ENCODE measurements around the gene NANP. TPM values are rescaled to one million over a fixed set of nuclear protein-coding genes. Genes with fewer than 3 reads are reported as not detected.

NANP gene
- total and polyA plus RNA-seq, 9 of the 15 experiments (the other 6 are each of a cell fraction or from before 2014, with no cell fraction given), result 5.4 to 8.4 (median 6.9) TPM

DNA sequence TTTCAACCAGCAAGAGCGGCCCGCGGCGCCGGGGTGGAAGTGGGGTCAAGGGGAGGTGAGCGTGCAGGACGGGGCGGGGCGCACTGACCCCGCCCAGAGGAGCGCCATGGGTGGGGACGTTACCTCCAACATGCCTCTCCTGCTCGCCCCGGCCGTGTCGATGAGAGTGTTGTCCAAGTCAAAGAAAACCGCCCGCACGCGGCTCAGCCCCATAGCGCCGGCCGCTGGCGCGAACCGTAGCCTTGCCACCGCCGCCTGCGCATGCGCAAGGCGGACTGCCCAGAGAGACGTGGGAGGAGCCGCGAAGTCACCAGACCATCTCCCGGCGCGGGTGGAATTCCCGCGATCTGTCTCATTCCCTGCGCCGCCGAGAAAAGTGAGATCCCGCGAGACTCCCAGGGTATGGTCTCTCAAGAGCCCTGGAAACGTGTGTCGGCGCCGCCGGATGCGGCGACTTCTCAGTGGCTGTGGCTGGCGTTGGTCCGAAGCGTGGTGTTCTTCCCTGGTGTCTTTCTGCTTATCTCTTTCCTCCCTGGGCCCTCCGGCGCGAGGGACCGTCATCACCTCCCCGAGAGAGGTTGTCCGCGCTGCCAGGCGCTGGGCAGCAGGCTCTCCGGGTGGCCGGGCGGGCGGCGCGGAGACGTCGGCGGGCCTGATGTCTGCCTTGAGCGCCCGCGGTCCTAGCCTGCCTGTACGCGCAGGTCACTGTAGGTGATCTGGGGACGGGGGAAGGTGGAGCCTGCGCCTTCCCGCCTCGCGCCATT is at the start of gene NANP (continued):
- TF ChIP-seq, protein P1, sequence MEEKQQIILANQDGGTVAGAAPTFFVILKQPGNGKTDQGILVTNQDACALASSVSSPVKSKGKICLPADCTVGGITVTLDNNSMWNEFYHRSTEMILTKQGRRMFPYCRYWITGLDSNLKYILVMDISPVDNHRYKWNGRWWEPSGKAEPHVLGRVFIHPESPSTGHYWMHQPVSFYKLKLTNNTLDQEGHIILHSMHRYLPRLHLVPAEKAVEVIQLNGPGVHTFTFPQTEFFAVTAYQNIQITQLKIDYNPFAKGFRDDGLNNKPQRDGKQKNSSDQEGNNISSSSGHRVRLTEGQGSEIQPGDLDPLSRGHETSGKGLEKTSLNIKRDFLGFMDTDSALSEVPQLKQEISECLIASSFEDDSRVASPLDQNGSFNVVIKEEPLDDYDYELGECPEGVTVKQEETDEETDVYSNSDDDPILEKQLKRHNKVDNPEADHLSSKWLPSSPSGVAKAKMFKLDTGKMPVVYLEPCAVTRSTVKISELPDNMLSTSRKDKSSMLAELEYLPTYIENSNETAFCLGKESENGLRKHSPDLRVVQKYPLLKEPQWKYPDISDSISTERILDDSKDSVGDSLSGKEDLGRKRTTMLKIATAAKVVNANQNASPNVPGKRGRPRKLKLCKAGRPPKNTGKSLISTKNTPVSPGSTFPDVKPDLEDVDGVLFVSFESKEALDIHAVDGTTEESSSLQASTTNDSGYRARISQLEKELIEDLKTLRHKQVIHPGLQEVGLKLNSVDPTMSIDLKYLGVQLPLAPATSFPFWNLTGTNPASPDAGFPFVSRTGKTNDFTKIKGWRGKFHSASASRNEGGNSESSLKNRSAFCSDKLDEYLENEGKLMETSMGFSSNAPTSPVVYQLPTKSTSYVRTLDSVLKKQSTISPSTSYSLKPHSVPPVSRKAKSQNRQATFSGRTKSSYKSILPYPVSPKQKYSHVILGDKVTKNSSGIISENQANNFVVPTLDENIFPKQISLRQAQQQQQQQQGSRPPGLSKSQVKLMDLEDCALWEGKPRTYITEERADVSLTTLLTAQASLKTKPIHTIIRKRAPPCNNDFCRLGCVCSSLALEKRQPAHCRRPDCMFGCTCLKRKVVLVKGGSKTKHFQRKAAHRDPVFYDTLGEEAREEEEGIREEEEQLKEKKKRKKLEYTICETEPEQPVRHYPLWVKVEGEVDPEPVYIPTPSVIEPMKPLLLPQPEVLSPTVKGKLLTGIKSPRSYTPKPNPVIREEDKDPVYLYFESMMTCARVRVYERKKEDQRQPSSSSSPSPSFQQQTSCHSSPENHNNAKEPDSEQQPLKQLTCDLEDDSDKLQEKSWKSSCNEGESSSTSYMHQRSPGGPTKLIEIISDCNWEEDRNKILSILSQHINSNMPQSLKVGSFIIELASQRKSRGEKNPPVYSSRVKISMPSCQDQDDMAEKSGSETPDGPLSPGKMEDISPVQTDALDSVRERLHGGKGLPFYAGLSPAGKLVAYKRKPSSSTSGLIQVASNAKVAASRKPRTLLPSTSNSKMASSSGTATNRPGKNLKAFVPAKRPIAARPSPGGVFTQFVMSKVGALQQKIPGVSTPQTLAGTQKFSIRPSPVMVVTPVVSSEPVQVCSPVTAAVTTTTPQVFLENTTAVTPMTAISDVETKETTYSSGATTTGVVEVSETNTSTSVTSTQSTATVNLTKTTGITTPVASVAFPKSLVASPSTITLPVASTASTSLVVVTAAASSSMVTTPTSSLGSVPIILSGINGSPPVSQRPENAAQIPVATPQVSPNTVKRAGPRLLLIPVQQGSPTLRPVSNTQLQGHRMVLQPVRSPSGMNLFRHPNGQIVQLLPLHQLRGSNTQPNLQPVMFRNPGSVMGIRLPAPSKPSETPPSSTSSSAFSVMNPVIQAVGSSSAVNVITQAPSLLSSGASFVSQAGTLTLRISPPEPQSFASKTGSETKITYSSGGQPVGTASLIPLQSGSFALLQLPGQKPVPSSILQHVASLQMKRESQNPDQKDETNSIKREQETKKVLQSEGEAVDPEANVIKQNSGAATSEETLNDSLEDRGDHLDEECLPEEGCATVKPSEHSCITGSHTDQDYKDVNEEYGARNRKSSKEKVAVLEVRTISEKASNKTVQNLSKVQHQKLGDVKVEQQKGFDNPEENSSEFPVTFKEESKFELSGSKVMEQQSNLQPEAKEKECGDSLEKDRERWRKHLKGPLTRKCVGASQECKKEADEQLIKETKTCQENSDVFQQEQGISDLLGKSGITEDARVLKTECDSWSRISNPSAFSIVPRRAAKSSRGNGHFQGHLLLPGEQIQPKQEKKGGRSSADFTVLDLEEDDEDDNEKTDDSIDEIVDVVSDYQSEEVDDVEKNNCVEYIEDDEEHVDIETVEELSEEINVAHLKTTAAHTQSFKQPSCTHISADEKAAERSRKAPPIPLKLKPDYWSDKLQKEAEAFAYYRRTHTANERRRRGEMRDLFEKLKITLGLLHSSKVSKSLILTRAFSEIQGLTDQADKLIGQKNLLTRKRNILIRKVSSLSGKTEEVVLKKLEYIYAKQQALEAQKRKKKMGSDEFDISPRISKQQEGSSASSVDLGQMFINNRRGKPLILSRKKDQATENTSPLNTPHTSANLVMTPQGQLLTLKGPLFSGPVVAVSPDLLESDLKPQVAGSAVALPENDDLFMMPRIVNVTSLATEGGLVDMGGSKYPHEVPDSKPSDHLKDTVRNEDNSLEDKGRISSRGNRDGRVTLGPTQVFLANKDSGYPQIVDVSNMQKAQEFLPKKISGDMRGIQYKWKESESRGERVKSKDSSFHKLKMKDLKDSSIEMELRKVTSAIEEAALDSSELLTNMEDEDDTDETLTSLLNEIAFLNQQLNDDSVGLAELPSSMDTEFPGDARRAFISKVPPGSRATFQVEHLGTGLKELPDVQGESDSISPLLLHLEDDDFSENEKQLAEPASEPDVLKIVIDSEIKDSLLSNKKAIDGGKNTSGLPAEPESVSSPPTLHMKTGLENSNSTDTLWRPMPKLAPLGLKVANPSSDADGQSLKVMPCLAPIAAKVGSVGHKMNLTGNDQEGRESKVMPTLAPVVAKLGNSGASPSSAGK (IDR thresholded peaks at IDR 0.05), result peak; percentile 86; the same call in 1 of the 2 replicates
- TF ChIP-seq LARP7 (IDR thresholded peaks at IDR 0.05), result no peak
- peak; percentile 98 for TF ChIP-seq CHD2 (IDR thresholded peaks at IDR 0.05; ENCODE audit: low read depth, low read length)
- TF ChIP-seq, protein P2, sequence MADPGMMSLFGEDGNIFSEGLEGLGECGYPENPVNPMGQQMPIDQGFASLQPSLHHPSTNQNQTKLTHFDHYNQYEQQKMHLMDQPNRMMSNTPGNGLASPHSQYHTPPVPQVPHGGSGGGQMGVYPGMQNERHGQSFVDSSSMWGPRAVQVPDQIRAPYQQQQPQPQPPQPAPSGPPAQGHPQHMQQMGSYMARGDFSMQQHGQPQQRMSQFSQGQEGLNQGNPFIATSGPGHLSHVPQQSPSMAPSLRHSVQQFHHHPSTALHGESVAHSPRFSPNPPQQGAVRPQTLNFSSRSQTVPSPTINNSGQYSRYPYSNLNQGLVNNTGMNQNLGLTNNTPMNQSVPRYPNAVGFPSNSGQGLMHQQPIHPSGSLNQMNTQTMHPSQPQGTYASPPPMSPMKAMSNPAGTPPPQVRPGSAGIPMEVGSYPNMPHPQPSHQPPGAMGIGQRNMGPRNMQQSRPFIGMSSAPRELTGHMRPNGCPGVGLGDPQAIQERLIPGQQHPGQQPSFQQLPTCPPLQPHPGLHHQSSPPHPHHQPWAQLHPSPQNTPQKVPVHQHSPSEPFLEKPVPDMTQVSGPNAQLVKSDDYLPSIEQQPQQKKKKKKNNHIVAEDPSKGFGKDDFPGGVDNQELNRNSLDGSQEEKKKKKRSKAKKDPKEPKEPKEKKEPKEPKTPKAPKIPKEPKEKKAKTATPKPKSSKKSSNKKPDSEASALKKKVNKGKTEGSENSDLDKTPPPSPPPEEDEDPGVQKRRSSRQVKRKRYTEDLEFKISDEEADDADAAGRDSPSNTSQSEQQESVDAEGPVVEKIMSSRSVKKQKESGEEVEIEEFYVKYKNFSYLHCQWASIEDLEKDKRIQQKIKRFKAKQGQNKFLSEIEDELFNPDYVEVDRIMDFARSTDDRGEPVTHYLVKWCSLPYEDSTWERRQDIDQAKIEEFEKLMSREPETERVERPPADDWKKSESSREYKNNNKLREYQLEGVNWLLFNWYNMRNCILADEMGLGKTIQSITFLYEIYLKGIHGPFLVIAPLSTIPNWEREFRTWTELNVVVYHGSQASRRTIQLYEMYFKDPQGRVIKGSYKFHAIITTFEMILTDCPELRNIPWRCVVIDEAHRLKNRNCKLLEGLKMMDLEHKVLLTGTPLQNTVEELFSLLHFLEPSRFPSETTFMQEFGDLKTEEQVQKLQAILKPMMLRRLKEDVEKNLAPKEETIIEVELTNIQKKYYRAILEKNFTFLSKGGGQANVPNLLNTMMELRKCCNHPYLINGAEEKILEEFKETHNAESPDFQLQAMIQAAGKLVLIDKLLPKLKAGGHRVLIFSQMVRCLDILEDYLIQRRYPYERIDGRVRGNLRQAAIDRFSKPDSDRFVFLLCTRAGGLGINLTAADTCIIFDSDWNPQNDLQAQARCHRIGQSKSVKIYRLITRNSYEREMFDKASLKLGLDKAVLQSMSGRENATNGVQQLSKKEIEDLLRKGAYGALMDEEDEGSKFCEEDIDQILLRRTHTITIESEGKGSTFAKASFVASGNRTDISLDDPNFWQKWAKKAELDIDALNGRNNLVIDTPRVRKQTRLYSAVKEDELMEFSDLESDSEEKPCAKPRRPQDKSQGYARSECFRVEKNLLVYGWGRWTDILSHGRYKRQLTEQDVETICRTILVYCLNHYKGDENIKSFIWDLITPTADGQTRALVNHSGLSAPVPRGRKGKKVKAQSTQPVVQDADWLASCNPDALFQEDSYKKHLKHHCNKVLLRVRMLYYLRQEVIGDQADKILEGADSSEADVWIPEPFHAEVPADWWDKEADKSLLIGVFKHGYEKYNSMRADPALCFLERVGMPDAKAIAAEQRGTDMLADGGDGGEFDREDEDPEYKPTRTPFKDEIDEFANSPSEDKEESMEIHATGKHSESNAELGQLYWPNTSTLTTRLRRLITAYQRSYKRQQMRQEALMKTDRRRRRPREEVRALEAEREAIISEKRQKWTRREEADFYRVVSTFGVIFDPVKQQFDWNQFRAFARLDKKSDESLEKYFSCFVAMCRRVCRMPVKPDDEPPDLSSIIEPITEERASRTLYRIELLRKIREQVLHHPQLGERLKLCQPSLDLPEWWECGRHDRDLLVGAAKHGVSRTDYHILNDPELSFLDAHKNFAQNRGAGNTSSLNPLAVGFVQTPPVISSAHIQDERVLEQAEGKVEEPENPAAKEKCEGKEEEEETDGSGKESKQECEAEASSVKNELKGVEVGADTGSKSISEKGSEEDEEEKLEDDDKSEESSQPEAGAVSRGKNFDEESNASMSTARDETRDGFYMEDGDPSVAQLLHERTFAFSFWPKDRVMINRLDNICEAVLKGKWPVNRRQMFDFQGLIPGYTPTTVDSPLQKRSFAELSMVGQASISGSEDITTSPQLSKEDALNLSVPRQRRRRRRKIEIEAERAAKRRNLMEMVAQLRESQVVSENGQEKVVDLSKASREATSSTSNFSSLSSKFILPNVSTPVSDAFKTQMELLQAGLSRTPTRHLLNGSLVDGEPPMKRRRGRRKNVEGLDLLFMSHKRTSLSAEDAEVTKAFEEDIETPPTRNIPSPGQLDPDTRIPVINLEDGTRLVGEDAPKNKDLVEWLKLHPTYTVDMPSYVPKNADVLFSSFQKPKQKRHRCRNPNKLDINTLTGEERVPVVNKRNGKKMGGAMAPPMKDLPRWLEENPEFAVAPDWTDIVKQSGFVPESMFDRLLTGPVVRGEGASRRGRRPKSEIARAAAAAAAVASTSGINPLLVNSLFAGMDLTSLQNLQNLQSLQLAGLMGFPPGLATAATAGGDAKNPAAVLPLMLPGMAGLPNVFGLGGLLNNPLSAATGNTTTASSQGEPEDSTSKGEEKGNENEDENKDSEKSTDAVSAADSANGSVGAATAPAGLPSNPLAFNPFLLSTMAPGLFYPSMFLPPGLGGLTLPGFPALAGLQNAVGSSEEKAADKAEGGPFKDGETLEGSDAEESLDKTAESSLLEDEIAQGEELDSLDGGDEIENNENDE (IDR thresholded peaks at IDR 0.05; ENCODE audit: low read depth, low read length), result no peak
